Parathyroid adenoma (tissue), 2 donors: ENCODE results near the gene ANKRD44.

ENCODE experiments used
- H2AFZ ChIP-seq: fragments of 300-600 bp; sonication (generic); one replicate; pipeline ENCODE4 v1.7.0; 2017; ENCODE audit warnings: antibody characterized with exemption, mild to moderate bottlenecking
- H3K27ac ChIP-seq: fragments of 300-600 bp; sonication (generic); one replicate; pipeline ENCODE4 v1.7.0; 2017
- H3K27me3 ChIP-seq: fragments of 300-600 bp; sonication (generic); one replicate; pipeline ENCODE4 v1.7.0; 2017; ENCODE audit warnings: low read length; ENCODE audit not compliant: control insufficient read depth, insufficient read depth
- H3K36me3 ChIP-seq: fragments of 300-600 bp; sonication (generic); one replicate; pipeline ENCODE4 v1.7.0; 2017; ENCODE audit warnings: low read length; ENCODE audit not compliant: control insufficient read depth, insufficient read depth
- H3K4me1 ChIP-seq: fragments of 300-600 bp; sonication (generic); one replicate; pipeline ENCODE4 v1.7.0; 2017; ENCODE audit warnings: control low read depth
- H3K4me2 ChIP-seq: fragments of 300-600 bp; sonication (generic); one replicate; pipeline ENCODE4 v1.7.0; 2017; ENCODE audit warnings: low read length
- H3K4me3 ChIP-seq: fragments of 300-600 bp; sonication (generic); one replicate; pipeline ENCODE4 v1.7.0; 2017; ENCODE audit warnings: low read depth, low read length
- H3K79me2 ChIP-seq: fragments of 300-600 bp; sonication (generic); one replicate; pipeline ENCODE4 v1.7.0; 2017; ENCODE audit warnings: control low read depth
- H3K9ac ChIP-seq: fragments of 300-600 bp; sonication (generic); one replicate; pipeline ENCODE4 v1.7.0; 2017; ENCODE audit warnings: mild to moderate bottlenecking
- H3K9me3 ChIP-seq: fragments of 300-600 bp; sonication (generic); one replicate; pipeline ENCODE4 v1.7.0; 2017; ENCODE audit warnings: low read length; ENCODE audit not compliant: control insufficient read depth
- TF ChIP-seq, protein P1 (sequence below): fragments of 300-600 bp; sonication (generic); IDR thresholded peaks from one replicate; pipeline ENCODE4 v1.7.0; 2017; ENCODE audit warnings: antibody characterized with exemption, mild to moderate bottlenecking
- donor health status: primary hyperparathyroidism.

Gene ANKRD44

DNA sequence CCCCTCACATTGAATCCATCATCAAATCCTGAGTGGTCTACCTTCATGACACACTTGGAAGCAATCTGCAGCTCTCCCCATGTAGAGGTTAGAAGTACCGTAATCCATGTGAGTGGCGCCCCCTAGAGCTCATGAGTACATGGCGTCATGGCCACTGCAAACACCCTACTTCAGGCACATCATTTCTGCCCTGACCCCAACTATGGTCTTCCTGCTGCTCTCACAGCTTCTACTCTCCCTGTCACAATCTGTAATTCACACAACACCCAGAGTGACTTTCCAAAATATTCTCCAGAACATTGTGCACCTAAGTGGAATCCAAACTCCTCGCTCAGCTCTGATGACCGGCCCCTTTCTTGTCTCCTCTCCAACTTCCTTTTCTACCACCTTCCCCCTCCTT is 141.9 kb downstream of the ANKRD44 start:
- peaks cover 3% of the 10 kb centered on the region for H3K4me1 ChIP-seq
- H3K9me3 ChIP-seq, result no peaks in the 10 kb centered on the region
- H3K36me3 ChIP-seq, result no peaks in the 10 kb centered on the region
- no peaks in the 10 kb centered on the region for H3K79me2 ChIP-seq
- no peak overlapping the region for H2AFZ ChIP-seq
- TF ChIP-seq, protein P1, sequence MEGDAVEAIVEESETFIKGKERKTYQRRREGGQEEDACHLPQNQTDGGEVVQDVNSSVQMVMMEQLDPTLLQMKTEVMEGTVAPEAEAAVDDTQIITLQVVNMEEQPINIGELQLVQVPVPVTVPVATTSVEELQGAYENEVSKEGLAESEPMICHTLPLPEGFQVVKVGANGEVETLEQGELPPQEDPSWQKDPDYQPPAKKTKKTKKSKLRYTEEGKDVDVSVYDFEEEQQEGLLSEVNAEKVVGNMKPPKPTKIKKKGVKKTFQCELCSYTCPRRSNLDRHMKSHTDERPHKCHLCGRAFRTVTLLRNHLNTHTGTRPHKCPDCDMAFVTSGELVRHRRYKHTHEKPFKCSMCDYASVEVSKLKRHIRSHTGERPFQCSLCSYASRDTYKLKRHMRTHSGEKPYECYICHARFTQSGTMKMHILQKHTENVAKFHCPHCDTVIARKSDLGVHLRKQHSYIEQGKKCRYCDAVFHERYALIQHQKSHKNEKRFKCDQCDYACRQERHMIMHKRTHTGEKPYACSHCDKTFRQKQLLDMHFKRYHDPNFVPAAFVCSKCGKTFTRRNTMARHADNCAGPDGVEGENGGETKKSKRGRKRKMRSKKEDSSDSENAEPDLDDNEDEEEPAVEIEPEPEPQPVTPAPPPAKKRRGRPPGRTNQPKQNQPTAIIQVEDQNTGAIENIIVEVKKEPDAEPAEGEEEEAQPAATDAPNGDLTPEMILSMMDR, result peak; percentile 23
- no peaks in the 10 kb centered on the region for H3K27me3 ChIP-seq
- H3K27ac ChIP-seq, result no peak overlapping the region
- no peak overlapping the region for H3K9ac ChIP-seq
- no peak overlapping the region for H3K4me3 ChIP-seq
- H3K4me2 ChIP-seq, result no peak overlapping the region

DNA sequence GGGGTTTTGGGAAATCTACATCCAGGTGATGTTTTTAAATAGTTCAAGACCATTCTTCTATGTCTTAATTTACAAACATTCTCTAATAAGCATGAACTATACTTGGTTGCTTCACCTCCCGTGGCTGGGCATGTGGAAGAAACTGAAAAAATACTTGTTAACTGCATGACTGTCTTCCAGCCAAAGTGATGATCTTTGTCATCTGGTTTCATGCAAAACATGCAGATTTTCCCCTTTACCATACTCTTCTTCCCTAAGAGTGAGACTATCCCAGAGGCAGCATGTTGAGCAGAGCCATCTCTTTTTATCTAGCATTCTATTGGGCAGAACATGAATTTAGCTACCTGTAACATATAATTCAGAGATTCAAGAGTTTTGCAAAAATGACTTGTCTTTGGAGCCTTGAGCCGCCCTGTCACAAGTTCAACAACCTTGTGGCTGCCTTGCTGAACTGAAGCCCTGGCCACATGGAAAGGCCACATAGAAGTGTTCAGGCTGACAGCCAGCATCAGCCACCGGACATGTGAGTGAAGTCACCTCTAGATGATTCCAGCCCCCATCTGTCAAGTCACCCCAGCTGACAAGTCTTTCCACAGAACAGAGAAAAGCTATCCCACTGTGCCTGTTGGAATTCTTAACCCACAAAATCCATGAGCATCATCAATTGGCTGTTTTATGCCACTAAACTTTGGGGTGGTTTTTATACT is 142.8 kb downstream of the ANKRD44 start:
- Histone ChIP-seq H3K27me3 (no peaks in the 10 kb centered on the region), H3K4me3 (no peak overlapping the region), H2AFZ (no peak overlapping the region), H3K36me3 (no peaks in the 10 kb centered on the region), H3K27ac (no peak overlapping the region), H3K9ac (no peak overlapping the region), H3K4me2 (no peak overlapping the region), H3K9me3 (no peaks in the 10 kb centered on the region), H3K79me2 (no peaks in the 10 kb centered on the region), H3K4me1 (peaks cover 3% of the 10 kb centered on the region)
- TF ChIP-seq, protein P1, result no peak

DNA sequence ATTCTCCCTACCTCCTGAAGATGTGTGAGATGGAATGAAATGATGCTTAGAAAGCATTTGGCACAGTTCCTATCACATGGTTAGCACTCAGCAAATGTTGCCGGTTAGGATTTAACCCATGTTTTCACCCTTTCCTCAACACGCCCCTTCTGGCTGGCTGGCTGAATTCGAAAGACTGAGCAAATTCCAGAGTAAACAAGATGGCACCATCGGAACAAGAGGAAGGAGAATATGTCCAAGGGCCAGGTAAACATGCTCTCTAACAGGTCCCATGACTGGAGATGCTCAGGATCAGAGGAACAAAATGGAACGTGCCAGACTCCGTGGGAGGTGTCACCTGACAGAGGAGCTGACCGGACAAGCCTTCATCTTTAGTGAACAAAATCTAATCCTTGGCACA is 145.6 kb downstream of the ANKRD44 start:
- Histone ChIP-seq H3K4me2 (no peak overlapping the region), H3K9me3 (no peaks in the 10 kb centered on the region), H2AFZ (no peak overlapping the region), H3K36me3 (no peaks in the 10 kb centered on the region), H3K27me3 (no peaks in the 10 kb centered on the region), H3K4me3 (no peak overlapping the region), H3K9ac (no peak overlapping the region), H3K79me2 (no peaks in the 10 kb centered on the region), H3K27ac (no peak overlapping the region), H3K4me1 (peaks cover 3% of the 10 kb centered on the region)
- TF ChIP-seq, protein P1, result no peak

DNA sequence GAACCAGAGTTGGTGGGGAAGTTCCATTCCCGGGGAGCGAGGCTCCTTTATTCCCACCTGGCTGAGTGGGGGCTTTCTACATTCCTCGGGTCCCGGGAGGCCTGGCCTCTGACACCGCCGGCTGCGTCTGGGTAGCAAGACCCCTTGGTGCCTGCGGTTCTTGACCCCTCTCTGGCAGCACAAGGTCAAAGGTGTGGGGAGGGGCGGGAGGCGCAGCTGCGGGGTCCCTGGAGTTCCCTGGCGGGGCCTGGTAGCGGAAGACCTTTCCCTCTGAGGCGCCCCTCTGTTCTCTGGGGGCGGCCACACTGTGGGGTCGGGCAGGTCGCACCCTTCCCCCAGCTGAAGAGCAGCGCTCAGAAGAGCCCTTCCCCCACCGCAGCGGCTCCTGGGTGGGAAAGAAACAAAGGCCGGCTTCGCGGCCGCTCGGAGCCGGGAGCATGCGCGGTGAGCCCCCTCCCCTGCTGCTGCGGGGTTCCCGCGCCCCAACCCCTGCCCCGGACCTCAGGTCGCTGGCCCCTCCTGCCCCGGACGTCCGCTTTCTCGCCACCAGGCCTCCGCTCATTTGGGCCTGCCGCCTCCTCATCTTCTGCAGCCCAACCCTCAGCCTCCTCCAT is 146.3 kb downstream of the ANKRD44 start:
- Histone ChIP-seq H3K27ac (no peak overlapping the region), H3K4me3 (no peak overlapping the region), H3K79me2 (no peaks in the 10 kb centered on the region), H3K4me2 (no peak overlapping the region), H3K4me1 (peaks cover 3% of the 10 kb centered on the region), H3K36me3 (no peaks in the 10 kb centered on the region), H3K9ac (no peak overlapping the region), H2AFZ (peak overlapping the region; percentile 35), H3K9me3 (no peaks in the 10 kb centered on the region), H3K27me3 (no peaks in the 10 kb centered on the region)
- TF ChIP-seq, protein P1, result no peak
